HG03521 (cell line): ENCODE results near the gene ARID3B.

Experiments used
- ATAC-seq: cut with Tn5 transposase; IDR thresholded peaks from one replicate; pipeline ENCODE4 v1.9.1; 2021; ENCODE audit warnings: mild to moderate bottlenecking, moderate library complexity; ENCODE audit not compliant: unreplicated experiment

ARID3B gene

DNA sequence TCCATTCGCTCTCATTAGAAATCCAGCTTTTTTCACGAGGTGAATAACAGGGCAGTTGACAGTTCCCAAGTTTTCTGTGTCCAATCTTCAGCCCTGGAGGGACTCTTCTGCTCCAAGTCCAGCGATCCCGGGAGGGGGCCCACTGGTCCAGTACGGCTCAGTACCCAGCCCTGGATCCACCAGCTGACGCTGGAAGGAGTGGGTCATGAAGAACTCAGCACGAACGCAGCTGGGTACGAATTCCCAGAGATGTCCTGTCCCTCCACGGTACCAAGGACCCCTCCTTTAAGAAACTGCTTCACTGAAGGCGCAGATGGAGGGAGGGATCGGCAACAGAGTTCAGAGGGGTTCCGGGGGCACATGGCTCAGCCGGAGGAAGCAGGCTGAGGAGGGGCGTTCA is 58.1 kb downstream of the ARID3B start:
- ATAC-seq: no peak

DNA sequence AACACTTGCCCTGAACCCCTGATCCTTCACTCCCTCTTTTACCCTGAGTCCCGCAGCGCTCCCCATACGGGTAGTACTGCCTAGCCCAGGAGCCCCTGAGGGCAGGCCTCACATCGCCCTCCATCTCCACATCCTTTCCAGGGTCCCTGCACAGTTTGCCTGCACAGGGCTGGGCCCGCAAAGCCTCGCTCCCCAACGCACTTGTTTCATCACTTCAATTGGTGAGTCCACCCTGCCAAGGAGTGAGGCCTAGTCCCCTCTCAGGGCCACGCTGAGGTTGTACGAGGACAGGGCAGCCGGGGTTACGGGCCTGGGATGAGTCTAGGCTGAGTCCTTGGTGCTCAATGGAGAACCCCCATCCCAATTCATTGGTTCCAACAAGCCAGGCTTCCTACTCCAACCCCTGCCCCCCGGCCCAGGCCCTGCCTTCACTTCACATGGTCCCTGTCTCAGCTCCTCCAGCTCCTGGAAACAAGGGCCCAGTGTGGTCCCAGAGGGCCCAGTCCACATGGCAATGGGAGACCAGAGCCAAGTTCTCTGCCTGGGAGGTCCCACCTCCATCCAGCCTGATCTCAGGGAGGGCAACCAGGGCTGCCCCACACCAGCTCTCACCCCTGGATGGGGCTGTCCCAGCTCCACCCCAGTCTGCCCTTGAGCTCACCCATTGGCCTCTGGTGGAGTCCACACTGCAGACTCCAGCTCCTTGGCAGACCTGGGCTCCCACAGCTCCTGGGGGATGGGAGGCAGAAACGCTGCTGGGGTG is 62.2 kb downstream of the ARID3B start:
- no peak for ATAC-seq

DNA sequence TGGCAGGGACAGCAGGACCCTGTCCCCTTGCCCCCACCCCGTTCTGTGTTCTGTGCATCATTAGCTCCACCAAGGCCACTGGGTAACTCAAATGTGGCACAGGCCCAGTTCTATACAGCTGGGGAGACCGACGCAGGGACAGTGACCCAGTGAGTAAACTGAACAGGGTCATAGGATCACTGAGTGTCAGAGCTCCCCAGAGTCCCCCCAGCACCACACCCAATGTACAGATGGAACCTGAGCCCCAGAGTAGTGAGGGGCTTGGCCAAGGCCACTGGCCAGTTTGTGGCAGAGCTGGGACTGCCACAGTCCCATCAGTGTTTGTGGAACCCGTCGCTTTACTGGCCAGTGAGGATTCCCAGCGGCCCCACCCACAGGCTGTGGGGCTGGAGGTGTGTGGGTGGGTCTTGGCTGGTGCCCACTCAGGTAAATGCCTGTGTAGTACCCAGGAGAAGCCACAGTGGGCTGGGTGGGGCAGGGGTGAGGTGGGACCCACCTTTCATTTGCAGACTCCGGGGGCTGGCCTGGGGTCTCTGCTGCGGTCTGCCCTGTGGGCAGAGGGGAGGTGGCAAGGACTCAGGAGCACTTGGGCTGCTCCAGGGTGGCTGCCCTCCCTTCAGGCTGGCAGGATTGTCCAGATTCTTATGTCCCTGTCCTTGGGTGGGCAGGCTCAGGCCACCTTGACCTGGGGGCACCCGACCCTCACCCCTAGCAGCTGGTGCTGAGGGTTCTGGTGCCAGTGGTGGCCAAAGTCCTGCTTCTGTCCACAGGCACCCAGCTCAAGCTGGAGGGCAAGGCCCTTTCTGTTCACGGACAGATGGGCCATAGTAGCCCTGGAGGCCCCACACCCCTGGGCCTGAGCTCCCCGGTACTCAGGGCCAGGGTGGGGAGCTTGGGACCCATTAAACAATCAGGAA is 63.0 kb downstream of the ARID3B start:
- no peak for ATAC-seq

DNA sequence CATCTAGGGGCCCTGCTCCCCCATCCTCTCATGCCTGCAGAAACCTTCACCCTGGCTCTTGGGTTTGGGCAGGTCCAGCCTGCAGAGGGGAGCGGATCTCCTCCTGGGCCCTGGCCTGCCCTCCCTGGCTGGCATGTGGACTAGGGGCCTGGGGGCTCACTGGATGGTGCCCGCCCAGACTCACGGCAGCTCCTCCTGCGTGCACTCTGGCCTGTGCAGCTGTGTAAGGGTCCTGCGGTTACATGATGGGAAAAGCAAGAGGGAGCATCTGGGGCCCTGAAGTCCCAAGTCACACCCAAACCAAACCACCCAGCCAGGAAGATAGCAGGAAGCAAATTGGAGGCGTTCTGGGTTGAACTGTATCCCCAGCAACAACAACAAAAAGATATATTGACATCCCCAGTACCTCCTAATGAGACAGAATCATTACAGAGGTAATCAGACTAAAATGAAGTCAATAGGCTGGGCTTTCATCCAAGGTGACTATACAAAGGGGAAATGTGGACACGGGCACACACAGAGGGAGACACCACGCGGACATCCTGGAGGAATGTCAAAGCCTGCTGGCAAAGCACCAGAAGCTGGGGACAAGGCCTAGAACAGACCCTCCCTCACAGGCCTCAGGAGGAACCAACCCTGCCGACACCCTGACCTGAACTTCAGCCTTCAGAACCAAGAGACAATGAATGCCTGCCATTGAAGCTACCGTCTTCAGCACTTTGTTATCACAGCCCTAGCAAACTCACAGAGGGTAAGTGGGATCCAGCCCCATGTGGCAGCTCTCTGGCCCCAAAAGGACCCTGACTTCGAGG is 64.2 kb downstream of the ARID3B start:
- ATAC-seq: no peak

DNA sequence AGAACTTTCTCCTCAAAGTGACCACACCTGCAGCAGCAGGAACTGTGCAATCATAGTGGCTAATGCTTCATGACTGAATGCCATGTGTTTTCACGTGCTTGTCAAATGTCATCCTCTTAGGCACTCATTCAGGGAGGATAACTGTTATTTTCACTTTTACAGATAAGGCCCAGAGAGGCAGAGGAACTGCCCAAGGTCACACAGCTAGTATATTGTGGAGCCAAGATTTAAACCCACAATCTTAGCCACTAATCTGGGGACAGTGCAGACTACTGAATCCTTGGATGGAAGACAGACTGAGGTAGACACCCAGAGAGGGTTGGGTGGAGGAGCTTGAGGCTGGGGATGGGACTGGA is 64.8 kb downstream of the ARID3B start:
- no peak for ATAC-seq

DNA sequence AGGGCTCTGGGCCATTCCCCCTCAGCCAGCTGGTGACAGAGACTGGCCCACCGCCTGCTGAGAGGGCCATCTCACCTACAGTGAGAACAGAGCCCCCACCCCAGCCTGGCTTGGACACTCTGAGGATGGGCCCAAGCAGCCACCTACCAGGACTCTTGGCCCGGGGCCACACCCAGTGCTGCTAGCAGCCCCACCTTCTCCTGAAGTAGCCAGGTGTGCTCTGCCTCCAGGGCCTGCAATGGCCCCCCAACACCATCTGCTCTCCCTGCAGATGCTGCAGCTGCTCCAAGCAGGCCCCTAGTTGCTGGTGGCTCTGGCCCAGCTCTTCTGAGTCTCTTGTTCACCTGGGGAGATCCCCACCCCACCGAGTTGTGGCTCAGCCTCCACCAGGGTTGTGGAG is 67.8 kb downstream of the ARID3B start:
- no peak for ATAC-seq

DNA sequence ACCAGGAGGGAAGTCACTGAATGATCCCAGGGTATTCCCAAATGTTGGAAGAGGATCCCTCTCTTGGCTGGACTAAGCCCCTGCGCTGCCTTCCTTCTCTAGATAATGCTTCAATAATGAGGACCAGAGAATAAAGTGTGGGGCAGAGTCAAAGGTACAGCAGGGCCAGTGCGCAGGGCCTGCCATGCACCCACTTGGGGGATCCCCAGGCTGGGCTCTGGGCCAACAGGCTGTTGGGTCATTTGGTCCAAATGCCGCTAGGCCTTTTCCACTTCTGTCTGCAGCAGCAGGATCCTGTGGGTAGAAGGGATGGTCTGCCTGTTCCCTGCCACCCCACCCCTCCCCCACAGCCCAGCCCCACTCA is 68.9 kb downstream of the ARID3B start:
- no peak for ATAC-seq

DNA sequence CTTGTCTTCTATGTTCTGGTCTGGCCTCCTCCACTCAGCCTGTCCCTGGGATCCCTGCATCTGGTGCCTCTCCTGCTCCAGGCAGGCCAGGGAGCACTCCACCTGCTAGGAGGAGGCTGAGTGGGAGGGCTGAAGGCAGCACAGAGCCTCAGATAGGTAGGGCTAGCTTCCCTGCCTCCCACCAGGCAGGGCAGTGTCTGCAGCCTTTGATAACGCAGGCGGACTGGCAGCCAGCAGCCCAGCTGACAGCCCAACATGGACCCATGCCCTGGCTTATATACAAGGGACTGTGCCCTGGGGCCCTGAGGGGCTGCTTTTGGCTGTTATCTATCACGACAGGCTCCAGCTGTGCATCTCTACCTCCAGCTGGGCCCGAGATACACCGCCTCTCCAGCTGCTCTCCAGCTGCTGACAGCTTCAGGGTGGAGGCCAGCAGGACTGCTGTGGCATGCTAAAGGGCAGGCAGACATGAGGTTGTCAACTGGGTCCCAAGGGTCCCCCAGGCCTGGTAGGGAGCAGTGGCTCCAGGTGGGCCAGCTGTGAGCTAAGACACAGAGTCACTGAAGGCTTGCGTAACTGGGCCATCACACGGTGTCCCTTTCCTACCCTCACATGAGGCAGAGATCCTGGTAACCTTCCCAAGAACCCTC is 69.4 kb downstream of the ARID3B start:
- ATAC-seq: no peak

DNA sequence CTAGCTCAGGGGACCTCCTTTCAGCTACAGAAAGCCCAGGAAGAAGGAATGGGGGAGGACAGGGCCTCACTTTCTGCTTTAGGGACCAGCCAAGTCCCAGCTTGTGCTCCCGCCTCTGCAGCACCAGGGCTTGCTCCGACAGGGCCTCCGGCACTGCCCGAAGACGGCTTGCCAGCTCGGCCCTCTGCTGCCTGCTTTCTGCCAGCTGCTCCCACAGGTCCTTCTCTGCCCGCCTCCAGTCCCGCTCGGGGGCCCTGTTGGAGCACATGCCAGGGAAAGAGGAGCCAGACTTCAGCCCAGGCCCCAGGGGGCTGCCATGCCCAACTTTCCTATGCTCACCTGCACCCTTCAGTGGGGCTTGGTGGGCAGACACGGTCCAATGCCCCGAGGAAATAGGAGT is 70.3 kb downstream of the ARID3B start:
- ATAC-seq: no peak

DNA sequence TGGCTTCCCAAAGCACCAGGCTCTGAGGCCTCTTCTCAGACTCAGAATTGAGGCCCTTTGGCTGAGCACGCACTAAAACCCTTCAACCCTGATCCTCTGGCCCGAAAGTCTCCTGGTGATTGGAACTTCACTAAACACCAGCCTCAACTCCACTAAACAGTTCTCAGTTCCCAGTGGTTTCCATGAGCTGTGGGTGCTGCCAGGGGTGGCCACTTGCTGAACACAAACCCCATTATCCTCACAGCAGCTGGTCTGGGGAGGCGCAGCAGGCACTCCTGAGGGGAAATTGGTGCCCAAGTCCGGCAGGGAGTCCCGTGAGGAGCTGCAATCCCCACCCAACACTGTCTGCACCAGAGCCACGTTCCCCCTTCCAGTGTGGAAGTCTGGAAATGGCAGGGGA is 70.8 kb downstream of the ARID3B start:
- ATAC-seq: no peak

DNA sequence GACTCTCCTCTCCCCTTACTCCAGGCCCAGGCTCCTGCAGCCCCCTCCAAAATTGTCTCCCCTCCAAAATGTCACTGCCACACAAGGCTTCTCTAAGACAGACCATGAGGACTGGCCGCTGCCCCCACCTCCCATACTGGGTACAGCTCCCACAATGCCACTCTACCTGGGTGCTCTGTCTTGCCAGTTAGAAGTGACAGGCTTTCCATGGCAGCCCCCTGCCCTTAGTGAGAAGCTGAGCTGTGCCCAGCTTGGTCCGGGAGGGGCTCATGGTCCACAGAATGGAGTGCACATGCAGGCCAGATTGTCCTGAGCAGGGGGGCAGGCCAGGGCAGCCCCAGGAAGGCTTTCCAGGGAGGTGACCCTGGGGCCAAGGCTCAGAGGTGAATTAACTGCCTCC is 71.7 kb downstream of the ARID3B start:
- no peak for ATAC-seq

DNA sequence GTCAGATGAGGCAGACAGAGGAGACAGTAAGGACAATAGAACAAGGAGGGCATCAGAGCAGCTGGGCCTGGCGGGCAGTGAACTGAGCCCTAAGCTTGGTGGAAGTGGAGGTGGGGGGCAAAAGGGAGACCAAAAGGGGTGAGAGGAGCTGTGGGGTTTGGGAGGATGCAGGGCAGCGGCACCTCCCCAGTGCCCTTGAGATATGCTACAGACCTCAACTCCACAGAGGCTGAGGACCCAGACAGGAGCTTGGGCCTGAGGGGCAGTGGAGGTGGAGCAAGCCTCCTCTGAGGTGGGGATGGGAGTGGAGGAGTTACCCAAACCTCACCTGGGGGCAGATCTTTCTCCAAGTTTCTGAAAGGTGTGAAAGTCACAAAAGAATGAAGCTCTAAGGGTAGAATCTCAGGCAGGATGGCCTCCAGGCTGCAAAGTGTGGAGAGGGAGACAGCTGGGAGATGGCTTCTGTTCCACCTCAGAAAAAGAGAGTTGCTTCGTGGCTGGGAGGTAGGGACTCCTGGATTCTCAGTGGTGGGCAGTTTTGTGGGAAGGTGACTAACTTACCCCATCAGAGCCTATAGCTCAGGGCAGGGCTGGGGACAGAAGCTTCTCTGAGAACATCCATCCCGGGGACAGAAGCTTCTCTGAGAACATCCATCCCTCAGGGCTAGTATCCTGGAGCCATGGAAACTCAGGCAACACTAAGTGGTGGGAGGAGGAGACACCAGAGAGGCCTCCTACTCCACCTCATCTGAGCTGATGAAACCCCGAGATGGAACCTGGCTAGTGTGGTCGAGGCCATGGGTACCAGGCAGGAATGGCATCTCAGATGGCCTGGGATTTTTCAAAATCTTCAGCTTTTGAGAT is 72.3 kb downstream of the ARID3B start:
- no peak for ATAC-seq

DNA sequence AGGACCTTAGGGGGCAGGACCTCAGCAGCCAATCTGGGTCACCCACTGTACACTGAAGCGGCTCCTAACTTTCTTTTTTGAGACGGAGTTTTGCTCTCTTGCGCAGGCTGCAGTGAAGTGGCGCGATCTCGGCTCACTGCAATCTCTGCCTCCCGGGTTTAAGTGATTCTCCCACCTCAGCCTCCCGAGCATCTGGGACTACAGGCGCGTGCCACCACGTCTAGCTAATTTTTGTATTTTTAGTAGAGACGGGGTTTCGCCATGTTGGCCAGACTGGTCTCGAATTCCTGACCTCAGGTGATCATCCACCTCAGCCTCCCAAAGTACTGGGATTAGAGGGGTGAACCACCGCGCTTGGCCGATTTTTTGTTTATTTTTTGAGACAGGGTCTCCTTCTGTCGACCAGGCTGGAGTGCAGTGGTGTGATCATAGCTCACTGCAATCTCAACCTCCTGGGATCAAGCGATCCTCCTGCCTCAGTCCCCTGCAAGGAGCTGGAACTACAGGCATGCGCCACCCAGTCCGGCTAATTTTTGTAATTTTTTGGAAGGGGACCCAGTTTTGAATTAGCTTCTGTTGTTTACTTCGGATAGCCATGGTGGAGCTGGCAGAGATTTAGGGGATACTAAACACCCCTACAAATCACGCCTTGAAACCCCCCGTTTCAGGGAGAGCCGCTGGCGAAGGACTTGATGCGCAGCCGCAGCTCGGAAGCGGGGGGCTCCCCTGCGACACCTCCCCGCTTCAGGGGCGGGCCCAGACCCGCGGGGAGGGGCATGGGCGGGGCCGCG is 73.1 kb downstream of the ARID3B start:
- ATAC-seq: no peak

DNA sequence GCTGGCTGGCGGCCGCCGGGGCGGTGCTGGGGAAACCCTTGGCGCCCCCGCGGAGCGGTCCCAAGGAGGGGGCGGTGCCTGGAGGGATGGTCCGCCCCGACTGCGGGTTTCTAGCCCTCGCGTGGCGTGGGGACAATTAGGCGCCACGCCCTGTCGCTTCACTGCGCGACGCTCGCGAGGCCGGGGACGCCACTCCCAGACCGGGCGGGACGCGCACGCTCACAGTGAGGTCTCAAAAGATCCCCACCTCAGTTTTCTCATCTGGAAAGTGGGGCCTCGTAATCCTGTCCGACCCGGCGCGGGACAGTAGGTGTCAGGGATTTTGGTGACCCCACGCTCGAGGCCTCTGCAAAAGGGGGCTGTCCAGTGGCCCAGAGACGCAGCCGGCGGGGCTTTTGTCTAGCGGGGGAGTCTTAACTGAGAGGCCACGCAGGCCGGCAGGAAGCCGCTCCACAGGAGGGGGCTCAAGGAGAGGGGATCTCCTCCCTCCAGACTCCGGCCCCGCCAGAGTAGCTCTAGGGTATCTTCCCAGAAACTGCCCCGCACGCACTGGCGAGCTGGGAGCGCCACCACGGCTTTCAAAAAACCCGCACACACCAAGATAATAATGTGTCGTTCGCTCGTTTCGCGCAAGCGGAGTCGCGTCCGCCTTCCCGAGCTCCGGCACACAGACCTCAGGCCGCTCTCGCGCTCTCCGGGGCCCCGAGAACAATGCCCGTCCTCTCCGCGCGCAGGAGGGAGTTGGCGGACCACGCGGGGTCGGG is 73.9 kb downstream of the ARID3B start:
- ATAC-seq: peak; percentile 44

DNA sequence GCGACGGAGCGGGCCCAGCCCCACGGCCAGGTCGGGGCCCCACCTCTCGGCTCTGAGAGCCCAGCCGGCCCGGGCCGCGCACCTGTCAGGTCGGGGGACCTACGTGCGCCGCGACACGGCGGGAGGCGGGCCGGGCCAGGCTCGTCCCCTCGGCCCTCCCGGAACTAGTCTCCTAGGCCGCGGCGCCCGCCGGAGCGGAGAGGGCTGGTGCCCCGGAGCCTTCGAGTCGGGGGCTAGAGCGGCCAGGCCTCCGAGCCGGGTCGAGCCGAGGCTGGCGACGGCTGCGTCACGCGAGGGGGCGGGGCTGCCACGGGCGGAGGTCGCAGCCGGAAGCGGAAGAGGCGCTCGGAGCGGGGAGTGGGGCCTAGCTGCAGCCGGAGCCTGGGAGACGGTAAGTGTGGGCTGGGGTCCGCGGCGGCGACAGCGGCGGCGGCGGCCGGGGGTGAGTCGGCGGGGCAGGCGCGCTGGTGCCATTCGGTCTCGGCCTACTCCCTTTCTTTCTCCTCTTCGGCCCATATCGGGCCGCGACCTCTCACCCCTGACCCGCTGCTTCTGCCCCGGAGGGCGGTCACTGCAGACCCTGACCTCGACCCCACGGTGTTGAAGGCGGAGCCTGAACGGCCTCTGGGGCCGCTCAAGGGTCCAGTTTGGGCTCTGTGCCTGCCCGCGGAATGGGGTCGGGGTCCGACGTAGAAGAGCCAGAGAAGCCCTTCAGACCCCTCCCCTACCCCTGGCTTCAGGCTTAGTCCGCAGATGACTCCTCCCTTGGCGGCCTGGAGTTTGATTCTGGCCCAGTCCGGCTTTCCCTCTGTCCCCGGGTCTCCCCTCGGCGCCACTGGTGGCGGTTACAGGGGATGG is 74.7 kb downstream of the ARID3B start, which contains the start of gene CLK3:
Gene CLK3 (plus strand): TSS at position 329 of the 858 bp plus-strand sequence. CDS start 3,361 bp downstream, outside the sequence.
- peak; percentile 80 for ATAC-seq

DNA sequence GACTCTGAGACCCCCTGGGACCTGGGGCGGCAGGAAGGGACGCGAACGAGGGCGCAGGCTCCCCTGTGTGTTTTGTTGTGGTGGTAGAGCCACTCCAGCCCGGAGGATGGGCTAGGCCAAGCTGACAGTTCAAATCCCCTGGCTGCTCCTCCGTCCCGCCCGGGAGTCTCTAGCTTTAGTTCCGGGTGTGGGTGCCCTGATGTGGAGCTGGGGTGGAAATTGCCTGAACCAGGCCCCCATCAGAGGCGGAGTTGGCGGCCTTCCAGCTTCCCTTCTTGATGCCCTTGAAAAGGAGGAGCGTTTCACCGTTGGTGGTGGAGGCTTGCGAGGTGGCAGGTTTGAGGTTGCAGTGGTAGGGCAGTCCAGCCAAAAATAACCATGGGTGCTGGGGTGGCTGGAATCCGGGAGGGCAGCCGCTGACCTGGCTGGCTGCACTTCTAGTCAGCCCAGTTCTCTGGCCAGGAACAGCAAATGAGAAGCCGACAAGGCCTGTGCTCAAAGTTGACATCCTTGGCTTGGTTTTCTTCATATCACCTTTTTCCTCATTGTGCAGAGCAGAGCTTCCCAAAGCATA is 75.4 kb downstream of the ARID3B start:
- no peak for ATAC-seq

DNA sequence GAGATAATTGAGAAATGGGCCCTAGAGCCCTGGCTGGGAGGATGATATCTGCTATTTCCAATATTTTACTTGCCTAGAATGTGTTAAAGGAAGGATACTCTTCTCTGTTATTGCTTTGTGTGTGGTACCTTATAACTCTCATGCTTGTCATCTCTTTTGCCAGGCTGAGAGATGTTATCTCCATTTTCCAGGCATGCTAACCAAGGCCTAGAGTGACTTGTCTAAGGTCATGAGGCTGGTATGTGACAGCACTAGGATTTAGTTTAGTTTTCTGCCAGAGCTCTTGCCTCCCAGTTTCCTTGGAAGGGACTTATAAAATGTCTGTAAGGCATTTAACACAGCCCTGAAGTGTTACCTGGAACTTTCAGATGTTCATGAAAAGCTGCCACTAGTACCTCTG is 76.0 kb downstream of the ARID3B start:
- no peak for ATAC-seq
